K562 (cell line): ENCODE data around the gene COX6A2. TPM values are rescaled to one million over a fixed set of nuclear protein-coding genes. Genes with fewer than 3 reads are reported as not detected.

Experiments
- ARID1B ChIP-seq: fragments of 450-650 bp; IDR thresholded peaks from 2 replicates; pipeline ENCODE4 v1.6.1; 2016; ENCODE audit warnings: antibody characterized with exemption, mild to moderate bottlenecking, inconsistent platforms
- ARID2 ChIP-seq: fragments of 450-650 bp; IDR thresholded peaks from 2 replicates; pipeline ENCODE4 v1.6.1; 2017; ENCODE audit warnings: antibody characterized with exemption, mild to moderate bottlenecking
- ARID3B ChIP-seq: fragments of 250-450 bp; sonication (Bioruptor Pico); IDR thresholded peaks from 2 replicates; pipeline ENCODE4 v1.4.0; 2020; ENCODE audit warnings: borderline replicate concordance
- BRCA1 ChIP-seq, 2 experiments: fragments of 450-650 bp in 1 of 2; sonication (generic) in 1 of 2; formaldehyde crosslinking in 1 of 2; IDR thresholded peaks; 2 replicates each; pipeline versions ENCODE4 v1.5.0 to v1.6.1; 2017 to 2020; ENCODE audit warnings: mild to moderate bottlenecking in 1 of 2, missing genetic modification reagents in 1 of 2
- BRD9 ChIP-seq: fragments of 450-650 bp; IDR thresholded peaks from 2 replicates; pipeline ENCODE4 v1.6.1; 2018; ENCODE audit warnings: low read depth; ENCODE audit not compliant: partially characterized antibody
- CC2D1A ChIP-seq: fragments of 450-650 bp; IDR thresholded peaks from 2 replicates; pipeline ENCODE4 v1.6.1; 2017; ENCODE audit warnings: mild to moderate bottlenecking
- ELF2 ChIP-seq: fragments of 250-450 bp; sonication (Bioruptor Pico); IDR thresholded peaks from 2 replicates; pipeline ENCODE4 v1.5.0; 2021; ENCODE audit warnings: mild to moderate bottlenecking
- HDGF ChIP-seq: fragments of 450-650 bp; IDR thresholded peaks from 2 replicates; pipeline ENCODE4 v1.6.1; 2016
- KAT2B ChIP-seq: IDR thresholded peaks from one replicate; pipeline ENCODE4 v1.6.1; 2012; ENCODE audit warnings: low read depth, mild to moderate bottlenecking, control low read depth, inconsistent platforms, low read length, moderate library complexity
- LEF1 ChIP-seq: fragments of 450-650 bp; IDR thresholded peaks from 2 replicates; pipeline ENCODE4 v1.6.1; 2016; ENCODE audit warnings: mild to moderate bottlenecking
- MAFF ChIP-seq: IDR thresholded peaks from 2 replicates; pipeline ENCODE4 v1.6.1; 2012; ENCODE audit warnings: low read length, improper control_type of control experiment
- MTA3 ChIP-seq: fragments of 450-650 bp; formaldehyde crosslinking; IDR thresholded peaks from 2 replicates; pipeline ENCODE4 v1.6.1; 2017; ENCODE audit warnings: mild to moderate bottlenecking, borderline replicate concordance
- NFE2 ChIP-seq: IDR thresholded peaks from 2 replicates; pipeline ENCODE4 v1.6.1; 2014; ENCODE audit warnings: antibody characterized with exemption, low read depth
- NR2F6 ChIP-seq: fragments of 450-650 bp; formaldehyde crosslinking; IDR thresholded peaks from 2 replicates; pipeline ENCODE4 v1.4.0; 2020; ENCODE audit warnings: mild to moderate bottlenecking
- PPARD ChIP-seq: fragments of 250-450 bp; sonication (Bioruptor Pico); IDR thresholded peaks from 2 replicates; pipeline ENCODE4 v1.8.0; 2022; ENCODE audit warnings: inconsistent platforms, mild to moderate bottlenecking, moderate library complexity
- SAP30 ChIP-seq: fragments of 200-600 bp; sonication (generic); IDR thresholded peaks from 2 replicates; pipeline ENCODE4 v1.6.1; 2012; ENCODE audit warnings: borderline replicate concordance, low read depth, mild to moderate bottlenecking, moderate library complexity, low read length, control low read depth, inconsistent platforms; ENCODE audit not compliant: insufficient read depth, poor library complexity, severe bottlenecking
- ZBTB7A ChIP-seq: IDR thresholded peaks from 2 replicates; pipeline ENCODE4 v1.6.1; 2011; ENCODE audit warnings: low read depth, mild to moderate bottlenecking, low read length, moderate library complexity, borderline replicate concordance; ENCODE audit not compliant: control insufficient read depth
- ZNF133 ChIP-seq: fragments of 250-450 bp; sonication (Bioruptor Pico); IDR thresholded peaks from 2 replicates; pipeline ENCODE4 v1.4.0; 2020; ENCODE audit warnings: mild to moderate bottlenecking
- ZNF134 ChIP-seq: fragments of 250-450 bp; sonication (Bioruptor Pico); conservative IDR thresholded peaks from 2 replicates; pipeline ENCODE4 v1.4.0; 2020
- ZNF408 ChIP-seq: fragments of 250-450 bp; sonication (Bioruptor Pico); IDR thresholded peaks from 2 replicates; pipeline ENCODE4 v1.4.0; 2020; ENCODE audit warnings: low read depth, mild to moderate bottlenecking, moderate library complexity
- ZNF583 ChIP-seq: fragments of 250-450 bp; sonication (Bioruptor Pico); IDR thresholded peaks from 2 replicates; pipeline ENCODE4 v1.4.0; 2020
- polyA plus RNA-seq, 8 experiments: library from polyadenylated mRNA; depleted of rRNA in 4 of 8; stranded (reverse) in 5 of 8; unstranded in 3 of 8; fragments of >200 nt; fragmentation: Nextera tagmentation in 2 of 8; fragmentation: Illumina TruSeq in 1 of 8; extraction: Ambion mirVana in 2 of 8; extraction: Trizol in 1 of 8; gene quantifications; 2 replicates each; pipeline versions ENCODE4 v1.2.1 to v1.2.3, GENCODE V29; 2011 to 2014; ENCODE audit warnings: inconsistent platforms in 1 of 8, missing spikeins in 1 of 8
- total RNA-seq, 7 experiments: library from RNA; depleted of rRNA in 6 of 7; stranded (reverse); fragments of >200 nt in 6 of 7; fragmentation: Illumina TruSeq in 2 of 7; extraction: Trizol in 2 of 7; gene quantifications; 2 replicates each; pipeline versions ENCODE4 v1.2.1 to v1.2.3, GENCODE V29; 2011 to 2021; ENCODE audit warnings: low replicate concordance in 1 of 7
- TF ChIP-seq, protein P1 (sequence below): sonication (generic); formaldehyde crosslinking; IDR thresholded peaks from 2 replicates; pipeline ENCODE4 v1.8.0; 2022; ENCODE audit warnings: missing genetic modification reagents, mild to moderate bottlenecking, moderate library complexity, borderline replicate concordance
- TF ChIP-seq, protein P2 (sequence below), 2 experiments: fragments of 450-650 bp in 1 of 2; IDR thresholded peaks; 2 replicates each; pipeline ENCODE4 v1.6.1; 2011 to 2017; ENCODE audit warnings: low read depth in 2 of 2, antibody characterized with exemption in 1 of 2, borderline replicate concordance in 1 of 2, low read length in 1 of 2, mild to moderate bottlenecking in 1 of 2, mixed read lengths in 1 of 2; ENCODE audit not compliant: control insufficient read depth in 1 of 2

COX6A2 gene
- total and polyA plus RNA-seq, 9 of the 15 experiments (the other 6 are each of a cell fraction or from before 2014, with no cell fraction given) = not detected

DNA sequence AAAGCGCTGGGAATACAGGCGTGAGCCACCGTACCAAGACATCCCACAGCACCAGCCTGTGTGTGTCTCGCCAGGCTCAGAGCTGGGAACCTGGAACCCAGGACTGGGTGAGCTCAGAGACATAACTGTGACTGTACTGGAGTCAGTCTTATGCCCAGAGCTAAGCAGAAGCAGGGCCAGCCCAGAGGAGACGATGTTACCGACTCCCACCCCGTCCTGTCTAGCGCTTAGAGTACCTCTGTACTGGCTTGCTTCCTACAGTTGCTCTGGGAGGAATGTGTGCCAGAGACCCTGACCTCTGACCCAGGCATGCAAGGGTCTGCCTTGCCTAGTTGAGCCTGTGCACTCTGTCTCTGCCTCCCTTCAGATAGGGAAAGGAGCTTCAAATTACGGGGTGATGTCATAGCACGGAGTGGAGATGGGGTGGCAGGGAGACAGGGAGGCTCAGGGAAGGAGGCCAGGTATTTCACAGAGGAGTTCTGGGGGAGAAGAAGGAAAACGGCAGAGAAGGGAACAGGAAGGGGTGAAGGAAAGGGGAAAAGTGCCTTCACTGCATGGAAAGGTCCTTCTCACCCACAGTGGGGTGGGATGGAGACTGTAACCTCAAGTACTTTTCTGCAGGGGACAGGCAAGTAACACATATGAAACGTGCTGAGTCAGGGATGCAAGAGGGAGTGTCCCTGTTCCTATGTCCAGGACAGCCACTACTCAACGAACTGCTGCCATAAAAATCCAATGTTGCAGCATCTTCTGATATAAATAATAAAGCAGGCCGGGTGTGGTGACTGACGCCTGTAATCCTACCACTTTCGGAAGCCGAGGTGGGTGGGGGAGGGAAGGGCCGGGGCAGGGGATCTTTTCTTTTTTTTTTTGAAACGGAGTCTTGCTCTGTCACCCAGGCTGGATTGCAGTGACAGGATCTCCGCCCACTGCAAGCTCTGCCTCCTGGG lies 25.4 kb upstream of the COX6A2 start (continued):
- TF ChIP-seq PPARD (CRISPR knock-in tag) = no peak
- TF ChIP-seq, protein P1, sequence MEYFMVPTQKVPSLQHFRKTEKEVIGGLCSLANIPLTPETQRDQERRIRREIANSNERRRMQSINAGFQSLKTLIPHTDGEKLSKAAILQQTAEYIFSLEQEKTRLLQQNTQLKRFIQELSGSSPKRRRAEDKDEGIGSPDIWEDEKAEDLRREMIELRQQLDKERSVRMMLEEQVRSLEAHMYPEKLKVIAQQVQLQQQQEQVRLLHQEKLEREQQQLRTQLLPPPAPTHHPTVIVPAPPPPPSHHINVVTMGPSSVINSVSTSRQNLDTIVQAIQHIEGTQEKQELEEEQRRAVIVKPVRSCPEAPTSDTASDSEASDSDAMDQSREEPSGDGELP (CRISPR knock-in tag) = peak; percentile 30; the same call in 1 of the 2 replicates
- TF ChIP-seq KAT2B = no peak
- TF ChIP-seq, protein P2, sequence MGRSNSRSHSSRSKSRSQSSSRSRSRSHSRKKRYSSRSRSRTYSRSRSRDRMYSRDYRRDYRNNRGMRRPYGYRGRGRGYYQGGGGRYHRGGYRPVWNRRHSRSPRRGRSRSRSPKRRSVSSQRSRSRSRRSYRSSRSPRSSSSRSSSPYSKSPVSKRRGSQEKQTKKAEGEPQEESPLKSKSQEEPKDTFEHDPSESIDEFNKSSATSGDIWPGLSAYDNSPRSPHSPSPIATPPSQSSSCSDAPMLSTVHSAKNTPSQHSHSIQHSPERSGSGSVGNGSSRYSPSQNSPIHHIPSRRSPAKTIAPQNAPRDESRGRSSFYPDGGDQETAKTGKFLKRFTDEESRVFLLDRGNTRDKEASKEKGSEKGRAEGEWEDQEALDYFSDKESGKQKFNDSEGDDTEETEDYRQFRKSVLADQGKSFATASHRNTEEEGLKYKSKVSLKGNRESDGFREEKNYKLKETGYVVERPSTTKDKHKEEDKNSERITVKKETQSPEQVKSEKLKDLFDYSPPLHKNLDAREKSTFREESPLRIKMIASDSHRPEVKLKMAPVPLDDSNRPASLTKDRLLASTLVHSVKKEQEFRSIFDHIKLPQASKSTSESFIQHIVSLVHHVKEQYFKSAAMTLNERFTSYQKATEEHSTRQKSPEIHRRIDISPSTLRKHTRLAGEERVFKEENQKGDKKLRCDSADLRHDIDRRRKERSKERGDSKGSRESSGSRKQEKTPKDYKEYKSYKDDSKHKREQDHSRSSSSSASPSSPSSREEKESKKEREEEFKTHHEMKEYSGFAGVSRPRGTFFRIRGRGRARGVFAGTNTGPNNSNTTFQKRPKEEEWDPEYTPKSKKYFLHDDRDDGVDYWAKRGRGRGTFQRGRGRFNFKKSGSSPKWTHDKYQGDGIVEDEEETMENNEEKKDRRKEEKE (IDR thresholded peaks at IDR 0.05; ENCODE audit: borderline replicate concordance in 1 of 2, control insufficient read depth in 1 of 2, low read depth in 2 of 2, low read length in 1 of 2) = no peak
- peak; percentile 75 for TF ChIP-seq ARID1B
- TF ChIP-seq ZNF134 (CRISPR knock-in tag) = no peak
- no peak for TF ChIP-seq ZNF133
- no peak for TF ChIP-seq ARID2
- no peak for TF ChIP-seq ELF2 (CRISPR knock-in tag)
- 0 out of 2 replicates have a peak, but pooled peaks have one; percentile 46 for TF ChIP-seq LEF1
- no peak for TF ChIP-seq NR2F6 (CRISPR knock-in tag)
- no peak for TF ChIP-seq BRCA1 (IDR thresholded peaks at IDR 0.05)
- TF ChIP-seq BRCA1 (CRISPR knock-in tag; IDR thresholded peaks at IDR 0.05) = no peak
- TF ChIP-seq MTA3 = peak; percentile 66; the same call in 1 of the 2 replicates
- TF ChIP-seq SAP30 = peak; percentile 36
- TF ChIP-seq NFE2 = peak; percentile 96
- peak; percentile 95 for TF ChIP-seq ZBTB7A
- TF ChIP-seq CC2D1A = no peak
- TF ChIP-seq BRD9 = peak; percentile 74
- TF ChIP-seq MAFF = peak; percentile 96
- TF ChIP-seq ZNF583 (CRISPR knock-in tag) = 0 out of 2 replicates have a peak, but pooled peaks have one; percentile 10
- peak; percentile 94; the same call in 1 of the 2 replicates for TF ChIP-seq HDGF
- TF ChIP-seq ZNF408 (CRISPR knock-in tag) = no peak
- TF ChIP-seq ARID3B (CRISPR knock-in tag) = no peak
